Measurements from ENCODE around the gene TRAPPC3L.

DNA sequence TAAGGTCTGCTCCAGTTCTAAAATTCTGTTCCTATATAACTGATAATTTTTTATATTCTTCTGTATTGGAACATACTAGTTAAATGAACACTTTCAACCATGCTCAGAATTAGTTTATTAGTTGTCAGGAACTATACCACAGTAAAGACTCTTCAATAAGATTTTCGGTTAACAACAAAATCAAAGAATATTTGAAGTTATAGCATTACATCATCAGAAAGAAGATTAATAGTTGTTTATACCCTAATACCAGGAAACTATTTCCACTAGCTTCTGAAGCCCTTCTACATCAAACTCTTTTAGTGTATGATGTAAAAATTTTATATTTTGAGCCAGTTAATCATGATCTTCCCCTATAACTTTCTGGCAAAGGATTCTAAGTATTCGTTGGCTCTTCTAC, 14.6 kb upstream of the TRAPPC3L start:
- TF ChIP-seq, protein P1, sequence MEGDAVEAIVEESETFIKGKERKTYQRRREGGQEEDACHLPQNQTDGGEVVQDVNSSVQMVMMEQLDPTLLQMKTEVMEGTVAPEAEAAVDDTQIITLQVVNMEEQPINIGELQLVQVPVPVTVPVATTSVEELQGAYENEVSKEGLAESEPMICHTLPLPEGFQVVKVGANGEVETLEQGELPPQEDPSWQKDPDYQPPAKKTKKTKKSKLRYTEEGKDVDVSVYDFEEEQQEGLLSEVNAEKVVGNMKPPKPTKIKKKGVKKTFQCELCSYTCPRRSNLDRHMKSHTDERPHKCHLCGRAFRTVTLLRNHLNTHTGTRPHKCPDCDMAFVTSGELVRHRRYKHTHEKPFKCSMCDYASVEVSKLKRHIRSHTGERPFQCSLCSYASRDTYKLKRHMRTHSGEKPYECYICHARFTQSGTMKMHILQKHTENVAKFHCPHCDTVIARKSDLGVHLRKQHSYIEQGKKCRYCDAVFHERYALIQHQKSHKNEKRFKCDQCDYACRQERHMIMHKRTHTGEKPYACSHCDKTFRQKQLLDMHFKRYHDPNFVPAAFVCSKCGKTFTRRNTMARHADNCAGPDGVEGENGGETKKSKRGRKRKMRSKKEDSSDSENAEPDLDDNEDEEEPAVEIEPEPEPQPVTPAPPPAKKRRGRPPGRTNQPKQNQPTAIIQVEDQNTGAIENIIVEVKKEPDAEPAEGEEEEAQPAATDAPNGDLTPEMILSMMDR (IDR thresholded peaks at IDR 0.05) = no peak
- TF ChIP-seq EZH2phosphoT487 (IDR thresholded peaks at IDR 0.05) = no peak
- no peak for TF ChIP-seq EZH2 (IDR thresholded peaks at IDR 0.05)

Data from neural progenitor cell (in vitro differentiated cells).